Suppressor macrophage (primary cell): ENCODE results near the gene TTYH3.
"Not testable (repeated sequence)": the region's sequence is repeated elsewhere in the genome, so short reads cannot be mapped to it uniquely, and the experiment has no call there.

Source experiments
- DNase-seq, 4 experiments: peaks; one replicate each; pipeline ENCODE4 v3.0.0-alpha.2; 2020 to 2022

Gene TTYH3

DNA sequence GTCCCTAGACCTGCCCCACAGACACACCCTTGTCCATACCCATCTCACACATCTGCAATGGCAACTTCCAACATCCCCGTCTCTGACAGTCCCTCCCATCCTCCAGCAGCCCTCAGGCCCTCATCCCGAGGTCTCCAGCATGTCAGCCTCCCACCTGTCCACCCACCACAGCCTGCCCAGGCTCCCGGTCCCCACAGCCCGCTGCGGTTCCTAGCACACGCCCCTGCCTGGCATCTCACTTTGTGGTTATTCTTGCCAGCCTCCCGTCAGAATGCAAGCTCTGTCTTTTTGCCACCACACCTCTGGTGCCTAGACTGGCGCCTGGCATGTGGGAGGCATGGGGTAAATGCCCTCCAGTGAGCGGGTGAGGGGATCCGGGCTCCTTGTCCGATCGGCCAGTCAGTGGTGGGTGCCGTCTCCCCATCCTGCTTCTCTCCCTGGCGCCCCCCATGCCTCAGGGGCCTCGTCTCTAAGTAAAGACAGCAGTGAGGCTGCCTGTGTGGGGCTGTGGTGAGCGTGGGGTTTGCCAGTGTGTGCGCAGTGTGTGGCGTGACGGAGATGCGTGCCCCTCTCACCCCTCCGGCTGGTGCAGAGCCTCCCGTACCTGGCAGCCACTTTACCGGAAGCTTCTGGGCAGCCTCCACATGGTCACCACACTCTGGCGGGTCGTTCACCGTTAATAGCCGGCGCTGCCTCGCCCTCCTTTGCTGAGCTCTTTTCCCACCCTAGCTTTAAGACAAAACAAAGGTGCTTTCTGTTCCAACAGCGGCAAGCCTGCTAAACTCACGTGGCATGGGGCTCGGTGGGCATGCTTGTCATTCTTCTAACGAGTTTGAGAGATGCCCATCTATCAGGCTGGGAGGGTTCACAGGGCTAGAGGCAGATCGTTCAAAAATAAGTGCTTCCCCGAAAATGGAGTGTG is 28.5 kb upstream of the TTYH3 start:
- no peak for DNase-seq

DNA sequence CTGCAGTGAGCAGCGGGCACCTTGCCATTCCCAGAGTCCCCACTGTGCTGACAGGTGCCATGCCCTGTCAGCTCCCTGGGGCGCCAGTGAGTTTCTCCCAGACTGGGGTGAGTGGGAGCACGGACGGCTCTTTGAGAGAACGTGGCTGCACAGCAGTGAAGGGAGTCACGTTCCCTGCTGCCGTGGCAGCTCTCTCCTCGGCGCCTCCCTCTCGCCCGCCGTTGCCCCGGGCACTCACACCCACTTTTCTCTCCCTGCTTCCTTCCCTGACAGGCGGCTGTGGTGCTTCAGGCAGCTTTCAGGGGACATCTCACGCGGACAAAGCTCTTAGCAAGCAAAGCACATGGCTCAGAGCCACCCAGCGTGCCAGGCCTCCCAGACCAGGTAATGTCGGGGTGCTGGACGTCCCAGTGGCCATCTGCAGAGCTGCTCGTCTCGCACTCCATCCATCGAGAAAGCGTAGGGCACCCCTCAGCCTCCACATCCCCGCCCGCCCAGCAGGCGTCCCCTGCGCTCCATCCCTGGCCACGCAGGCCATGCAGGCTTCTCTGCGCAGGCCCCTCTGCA is 27.1 kb upstream of the TTYH3 start:
- DNase-seq, result no peak

DNA sequence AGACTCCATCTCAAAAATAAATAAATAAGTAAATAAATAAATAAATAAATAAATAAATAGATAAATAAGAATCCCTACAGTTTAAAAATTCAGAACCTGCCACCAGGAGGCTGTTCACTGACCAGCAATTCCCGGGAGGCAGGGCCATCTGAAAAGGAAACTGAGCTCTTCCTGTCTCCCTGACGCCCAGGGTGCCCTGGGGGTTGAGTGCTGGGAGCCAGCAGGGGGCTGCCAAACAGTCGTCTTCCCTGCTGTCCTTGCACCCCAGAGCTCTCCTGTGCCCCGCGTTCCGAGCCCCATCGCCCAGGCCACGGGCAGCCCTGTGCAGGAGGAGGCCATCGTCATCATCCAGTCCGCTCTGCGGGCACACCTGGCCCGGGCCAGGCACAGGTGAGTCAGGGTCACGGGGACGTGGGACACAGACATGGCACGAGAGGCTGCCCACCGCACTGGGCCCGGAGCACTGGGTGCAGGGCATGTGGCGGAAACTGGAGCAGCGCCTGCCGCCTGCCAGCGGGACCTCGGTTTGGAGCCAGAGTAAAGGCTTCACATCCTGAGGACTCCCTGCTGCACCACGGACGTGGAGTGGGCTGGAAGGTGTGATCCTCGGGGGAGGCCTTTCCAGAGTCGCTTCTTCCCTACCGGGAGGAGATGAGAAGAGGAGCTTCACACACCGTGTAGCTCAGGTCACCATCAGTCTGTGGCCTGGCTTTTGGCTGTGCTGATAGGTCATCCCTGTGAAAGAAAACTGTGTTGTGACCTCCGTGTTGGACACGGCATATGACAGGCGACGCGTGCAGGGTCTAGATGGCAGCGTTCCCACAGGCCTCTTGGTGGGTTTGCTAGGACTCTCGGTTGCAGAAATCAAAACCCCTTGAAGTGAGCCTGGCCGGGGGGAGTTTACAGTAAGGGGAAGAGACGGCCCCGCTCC is 25.9 kb upstream of the TTYH3 start:
- no peak for DNase-seq

DNA sequence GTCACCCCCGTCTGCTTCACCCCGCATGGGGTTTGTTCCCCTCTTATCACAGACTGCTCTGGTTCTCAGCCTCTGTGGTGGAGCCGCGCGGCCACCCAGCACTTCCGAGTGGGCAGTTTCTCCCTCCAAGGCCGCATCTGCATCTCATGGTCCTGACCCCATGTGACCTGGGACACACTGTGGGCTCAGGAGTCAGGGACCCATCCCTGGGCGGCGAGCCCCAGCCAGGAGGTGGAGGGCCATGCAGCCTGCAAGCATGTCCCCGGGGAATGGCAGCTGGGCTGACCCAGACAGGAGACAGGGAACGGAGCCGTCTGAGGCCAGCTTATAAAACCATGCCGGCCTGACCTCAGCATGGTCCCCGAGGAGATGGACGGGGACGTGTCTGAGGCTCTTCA is 25.2 kb upstream of the TTYH3 start:
- DNase-seq, result no peak

DNA sequence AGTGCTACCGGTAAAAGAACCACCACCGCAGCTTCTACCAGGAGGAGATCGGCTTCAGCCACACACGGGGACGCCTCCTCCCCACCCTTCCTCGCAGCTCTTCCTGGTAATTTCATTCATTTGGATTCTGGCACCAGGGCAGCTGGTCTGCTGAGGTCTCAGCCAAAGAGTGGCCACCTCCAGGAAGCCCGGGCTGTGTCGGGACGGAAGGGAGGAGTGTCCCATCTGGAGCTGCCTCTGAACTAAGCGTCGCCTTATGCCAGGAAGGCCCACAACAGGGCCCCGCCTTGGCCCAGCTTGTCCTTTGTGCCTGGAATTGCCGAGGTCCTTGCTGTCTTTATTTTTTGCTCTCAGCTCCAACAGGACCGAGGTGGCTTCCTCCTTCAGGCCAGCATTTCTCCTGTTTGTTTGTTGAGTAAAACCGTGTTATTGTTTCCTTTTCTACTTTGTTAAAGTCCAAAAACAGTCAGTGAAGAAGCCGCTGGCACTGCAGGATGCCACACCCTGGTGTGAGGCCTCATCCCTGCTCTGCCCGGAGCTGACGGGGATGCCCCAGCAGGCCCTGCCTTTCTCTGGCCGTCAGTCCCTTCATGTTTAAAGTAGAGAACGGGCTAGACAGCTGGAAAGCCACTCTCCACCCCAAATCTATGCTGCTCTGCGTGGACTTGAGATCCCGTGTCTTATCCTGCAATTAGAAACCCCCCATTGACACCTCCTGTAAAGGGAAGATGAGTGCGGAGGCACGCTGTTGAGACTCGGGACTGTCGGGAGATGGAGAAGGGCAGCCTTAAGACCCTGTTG is 24.5 kb upstream of the TTYH3 start:
- peak; percentile 38 to 67 (median 58) for DNase-seq

DNA sequence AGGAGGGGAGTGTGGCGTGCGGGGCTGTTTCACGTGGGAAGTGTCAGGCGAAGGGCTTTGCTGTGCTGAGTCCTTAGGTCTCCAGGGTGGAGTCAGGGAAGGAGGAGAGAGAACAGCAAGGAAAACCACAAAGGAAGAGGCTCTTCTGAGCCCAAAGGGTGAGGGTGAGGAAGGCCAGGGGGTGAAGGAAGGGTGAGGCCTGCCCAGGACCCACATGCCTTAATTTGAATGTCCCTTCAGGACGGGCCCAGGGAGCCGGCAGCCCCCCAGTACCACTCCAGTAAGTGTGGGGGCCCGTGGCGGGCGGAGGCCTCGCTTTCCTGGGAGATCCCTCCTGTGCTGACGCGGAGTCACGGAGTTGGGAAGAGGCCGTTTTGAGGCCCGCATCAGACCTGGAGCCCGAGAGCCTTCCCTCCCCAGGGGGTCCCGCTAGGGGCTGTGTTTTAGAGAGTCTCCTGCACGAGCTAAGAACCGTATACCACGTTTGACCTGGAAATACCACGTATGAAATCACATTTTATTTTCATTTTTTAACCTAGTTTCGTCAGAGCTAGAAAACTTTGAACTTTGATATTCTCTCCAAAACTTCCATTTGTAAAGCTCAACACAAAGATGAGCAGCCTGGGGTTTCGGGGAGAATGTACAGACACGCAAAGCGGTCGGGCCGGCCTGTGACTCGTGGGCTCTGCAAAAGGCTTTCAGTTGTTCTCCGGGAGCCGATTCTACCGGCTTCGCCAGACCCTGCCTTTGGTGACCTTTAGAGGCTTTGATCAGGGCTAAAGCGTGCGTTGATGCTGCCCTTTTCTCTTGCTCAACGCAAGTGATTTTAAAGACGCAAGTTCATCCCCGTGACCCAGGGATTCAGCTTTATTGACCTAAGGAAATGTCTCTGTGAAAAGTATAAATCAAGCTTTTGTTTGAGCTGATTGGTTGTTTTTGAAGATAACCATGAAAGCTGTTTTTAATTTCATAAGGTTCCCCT is 23.6 kb upstream of the TTYH3 start:
- peak; percentile 63 to 94 (median 82) for DNase-seq

DNA sequence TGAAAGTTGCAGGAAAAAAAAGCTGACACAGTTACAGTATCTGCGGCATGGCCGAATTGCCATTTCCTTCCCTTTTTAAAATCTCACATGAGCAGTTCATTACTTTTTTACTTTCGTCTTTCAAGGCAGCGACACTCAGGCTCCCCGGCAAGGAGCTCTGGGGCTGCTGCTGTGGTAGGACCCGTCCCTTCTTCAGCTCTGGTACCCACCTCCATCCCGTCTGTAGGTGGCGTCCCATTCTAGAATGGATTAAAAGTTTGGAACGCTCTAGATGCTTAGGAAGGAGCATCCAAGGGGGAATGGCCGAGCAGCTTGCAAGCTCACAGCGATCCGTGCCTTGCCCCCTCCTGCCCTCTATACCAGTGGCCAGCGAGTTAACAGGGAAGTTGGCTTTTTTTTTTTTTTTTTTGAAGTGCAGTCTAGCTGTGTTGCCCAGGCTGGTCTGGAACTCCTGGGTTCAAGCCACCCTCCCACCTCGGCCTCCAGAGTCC is 22.8 kb upstream of the TTYH3 start:
- DNase-seq, result peak; percentile 88 to 95 (median 91)

DNA sequence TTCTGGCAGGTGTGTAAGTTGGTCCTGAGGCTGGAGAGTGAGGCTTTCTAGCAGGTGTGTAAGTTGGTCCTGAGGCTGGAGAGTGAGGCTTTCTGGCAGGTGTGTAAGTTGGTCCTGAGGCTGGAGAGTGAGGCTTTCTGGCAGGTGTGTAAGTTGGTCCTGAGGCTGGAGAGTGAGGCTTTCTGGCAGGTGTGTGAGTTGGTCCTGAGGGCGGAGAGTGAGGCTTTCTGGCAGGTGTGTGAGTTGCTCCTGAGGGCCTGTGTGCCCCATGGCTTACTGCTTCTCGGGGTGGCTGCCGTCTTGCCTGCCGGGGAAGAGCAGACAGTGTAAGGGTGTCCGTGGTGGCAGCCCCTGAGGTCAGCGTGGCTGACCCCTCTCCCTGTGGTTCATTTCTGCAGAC is 22.1 kb upstream of the TTYH3 start:
- not testable (repeated sequence) for DNase-seq

DNA sequence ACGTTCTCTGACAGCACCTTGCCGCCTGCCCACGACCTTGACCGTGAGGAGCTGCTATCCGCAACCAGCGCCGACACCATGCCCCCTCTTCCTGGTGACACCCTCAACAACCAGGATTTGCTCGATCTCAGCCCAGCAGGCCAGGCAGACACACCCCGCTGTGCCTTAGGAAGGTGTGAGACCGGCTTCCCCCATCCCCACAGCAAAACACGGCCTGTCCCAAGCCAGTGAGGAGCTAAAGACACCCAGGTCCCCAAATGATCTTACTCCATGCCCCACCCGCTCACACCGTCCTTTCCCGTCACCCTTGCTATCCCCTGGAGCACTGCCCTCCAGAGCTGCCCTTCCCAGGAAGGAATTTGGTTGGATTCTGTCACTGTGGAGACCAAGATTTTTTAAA is 21.3 kb upstream of the TTYH3 start:
- no peak for DNase-seq

DNA sequence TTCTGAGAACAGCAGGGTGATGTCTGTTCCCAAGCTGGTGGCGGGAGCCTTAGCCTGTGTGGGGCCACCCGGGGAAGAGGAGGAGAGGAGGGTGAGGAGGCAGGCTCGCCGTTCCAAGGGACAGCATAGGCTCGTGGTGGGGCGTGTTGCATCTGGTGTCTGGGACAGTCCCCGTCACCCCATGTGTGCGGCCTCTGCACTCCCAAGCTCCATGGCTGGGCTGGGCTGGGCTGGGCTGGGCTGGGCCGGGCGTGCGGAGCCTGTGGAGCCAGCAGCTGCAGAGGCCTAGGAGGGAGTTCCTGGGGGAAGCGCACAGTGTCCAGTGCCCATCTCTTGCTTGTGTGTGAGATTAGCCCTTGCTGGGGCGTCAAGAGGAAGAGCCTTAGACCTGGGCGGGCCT is 20.9 kb upstream of the TTYH3 start:
- DNase-seq, result peak in 1 of 4 experiments; percentile 38

DNA sequence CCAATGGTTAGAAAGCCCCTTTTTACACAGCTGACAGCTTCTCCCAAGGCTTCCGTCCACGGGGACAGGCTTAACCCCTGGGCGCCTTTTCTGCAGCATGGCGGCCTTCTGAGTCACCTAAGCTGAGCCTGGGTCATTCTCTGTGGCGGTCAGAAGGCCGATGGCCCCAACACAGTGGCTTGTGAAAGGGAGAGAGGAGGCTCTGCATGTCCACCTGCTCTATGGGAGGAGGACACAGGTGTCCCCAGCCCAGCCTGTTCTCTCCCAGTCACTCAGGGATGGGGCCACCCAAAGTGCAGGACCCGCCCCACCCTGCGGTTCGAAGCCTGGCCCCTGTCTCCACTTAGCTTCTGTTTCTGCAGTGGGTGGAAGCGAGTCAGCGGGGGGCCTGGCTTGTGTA is 20.4 kb upstream of the TTYH3 start:
- DNase-seq, result peak in 2 of 4 experiments; percentile 29 to 45

DNA sequence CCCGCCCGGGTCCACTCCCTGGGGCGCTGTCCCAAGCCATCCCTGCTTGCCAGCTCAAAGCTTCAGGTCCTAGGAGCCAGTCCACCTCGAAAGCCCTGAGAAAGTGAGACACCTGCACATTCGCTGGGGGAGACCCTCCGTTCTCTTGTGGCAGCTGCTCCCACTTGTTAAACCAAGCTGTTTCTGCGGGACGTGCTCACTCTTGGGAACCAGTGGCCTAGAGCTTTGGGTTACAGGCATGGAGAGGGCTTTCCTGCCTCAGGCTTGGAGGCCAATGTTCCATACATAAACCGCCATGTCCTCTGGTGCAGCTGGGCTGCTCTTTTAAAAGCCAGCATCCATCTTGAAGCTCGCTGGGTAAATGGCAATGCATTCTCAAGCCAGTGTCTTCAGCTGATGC is 19.9 kb upstream of the TTYH3 start:
- DNase-seq, result no peak

DNA sequence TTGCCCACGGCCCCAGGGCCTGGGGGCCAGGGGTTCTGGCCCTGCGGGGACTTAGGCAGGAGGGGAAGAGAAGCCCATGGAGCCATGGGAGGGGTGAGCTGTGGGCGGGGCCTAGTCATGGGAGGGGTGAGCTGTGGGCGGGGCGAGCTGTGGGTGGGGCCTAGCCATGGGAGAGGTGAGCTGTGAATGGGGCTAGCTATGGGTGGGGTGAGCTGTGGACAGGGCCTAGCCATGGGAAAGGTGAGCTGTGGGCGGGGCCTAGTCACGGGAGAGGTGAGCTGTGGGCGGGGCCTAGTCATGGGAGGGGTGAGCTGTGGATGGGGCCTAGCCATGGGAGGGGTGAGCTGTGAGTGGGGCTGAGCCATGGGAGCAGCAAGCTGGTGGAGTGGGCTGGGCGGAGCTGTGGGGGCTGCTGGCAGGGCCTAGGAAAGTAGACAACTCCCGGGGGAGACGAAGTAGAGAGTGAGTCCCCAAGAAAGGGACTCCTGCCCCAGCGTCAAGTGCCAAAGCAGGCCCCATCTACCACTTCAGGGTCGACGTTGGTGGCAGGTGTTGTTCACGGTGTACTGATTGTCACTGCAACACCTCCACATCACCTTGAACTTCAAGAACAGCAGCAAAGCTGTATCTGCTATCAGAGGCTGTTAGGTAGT is 19.2 kb upstream of the TTYH3 start:
- no peak for DNase-seq

DNA sequence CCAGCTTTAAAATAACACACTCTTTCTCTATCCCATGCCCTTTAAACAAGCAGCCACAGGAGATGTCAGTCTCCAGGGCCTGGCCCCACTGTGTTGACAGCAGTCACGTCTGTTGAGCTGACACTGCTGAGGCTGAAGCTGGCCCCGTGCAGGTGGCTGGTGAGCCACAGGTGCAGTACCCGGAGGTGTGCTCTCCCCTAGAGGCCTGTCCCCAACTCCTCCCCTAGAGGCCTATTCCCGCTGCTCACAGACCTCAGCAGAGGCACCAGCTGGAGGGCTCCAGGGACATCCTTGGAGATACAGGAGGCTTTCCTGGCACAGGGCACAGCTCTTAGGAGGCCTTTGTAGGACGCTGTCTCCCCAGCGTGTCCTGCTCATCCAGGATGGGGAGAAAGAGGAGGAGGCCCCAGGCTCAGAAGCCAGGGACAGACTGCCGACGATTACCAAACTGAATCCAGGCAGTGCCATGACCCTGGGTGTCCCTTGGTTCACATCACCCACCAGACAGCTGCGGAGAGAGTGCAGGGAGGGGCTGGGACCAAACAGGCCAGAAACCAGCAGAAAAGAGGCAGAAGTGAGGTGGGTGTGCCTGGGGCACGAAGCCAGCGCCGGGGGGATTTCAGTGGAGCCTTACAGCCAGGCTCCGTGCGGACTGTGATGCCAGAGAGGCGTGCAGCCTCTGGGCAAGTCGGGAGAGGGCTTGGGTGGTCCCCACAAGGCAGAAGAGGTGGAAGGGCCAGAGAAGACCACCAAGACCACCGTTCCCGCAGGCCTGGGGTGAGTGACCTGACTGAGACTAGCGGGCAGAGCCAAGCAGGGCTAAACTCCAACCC is 18.5 kb upstream of the TTYH3 start:
- DNase-seq, result no peak

DNA sequence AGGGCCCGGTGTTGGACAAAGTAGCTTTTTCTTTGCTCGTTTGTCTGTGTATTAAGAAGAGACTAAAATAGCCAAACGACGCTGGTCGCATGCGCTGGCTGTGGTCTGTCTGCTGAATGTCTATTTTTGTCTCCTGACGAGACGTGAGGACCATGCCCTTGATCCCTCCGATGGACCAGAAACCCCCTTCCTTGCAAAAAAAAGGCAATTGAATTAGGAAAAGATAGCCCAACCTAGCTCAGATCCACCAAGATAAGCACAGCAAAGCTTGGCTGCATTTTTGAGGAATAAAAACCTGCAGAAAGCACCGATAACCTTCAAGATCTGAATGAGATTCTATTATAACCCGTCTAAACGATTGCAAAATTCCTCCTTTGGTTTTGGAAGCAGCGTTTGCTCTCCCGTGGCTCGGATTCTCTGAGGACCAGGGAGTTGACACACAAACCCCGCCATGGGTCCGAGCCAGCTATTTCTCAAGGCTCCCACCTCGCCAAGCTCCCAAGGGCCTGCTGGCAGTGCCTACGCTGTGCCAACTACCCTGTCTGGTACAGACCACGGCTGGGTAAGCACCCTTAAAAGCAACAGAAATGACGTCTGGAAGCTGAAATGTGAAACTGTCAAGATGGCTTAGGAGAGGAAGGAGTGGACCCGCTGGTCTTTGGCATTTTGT is 17.7 kb upstream of the TTYH3 start:
- DNase-seq, result peak; percentile 45 to 61 (median 48)

DNA sequence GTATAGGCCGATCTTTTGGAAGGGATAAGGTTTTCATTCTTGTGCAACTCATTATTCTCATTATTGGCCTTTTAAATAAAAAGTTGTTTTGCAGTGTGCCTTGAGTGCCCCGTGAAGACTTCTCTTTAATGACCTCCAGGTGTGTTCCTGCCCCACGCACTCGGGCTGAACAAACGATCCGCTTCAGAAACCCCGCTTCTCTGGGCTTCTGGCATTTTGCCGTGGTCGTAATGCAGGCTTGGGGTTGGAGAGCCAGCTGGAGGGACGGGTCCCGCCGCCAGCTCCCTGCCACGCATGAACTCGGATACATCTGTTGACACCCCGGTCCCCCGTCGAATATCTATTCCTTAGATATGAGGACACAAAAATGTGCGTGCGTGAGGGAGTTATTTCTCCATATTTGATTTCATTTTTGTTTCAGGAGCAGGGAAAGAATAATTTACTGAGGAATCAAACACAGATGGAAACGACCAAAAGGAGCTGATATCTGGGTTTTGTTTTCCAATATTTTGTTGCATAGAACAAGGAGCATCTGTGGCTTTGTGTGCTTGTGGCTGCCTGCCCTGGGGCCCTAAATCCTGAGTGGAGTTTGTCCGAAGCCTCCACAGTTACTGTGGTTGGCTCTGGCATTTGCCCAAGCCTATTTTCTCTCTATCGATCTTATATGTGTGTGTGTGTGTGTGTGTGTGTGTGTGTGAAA is 17.0 kb upstream of the TTYH3 start:
- DNase-seq, result no peak

DNA sequence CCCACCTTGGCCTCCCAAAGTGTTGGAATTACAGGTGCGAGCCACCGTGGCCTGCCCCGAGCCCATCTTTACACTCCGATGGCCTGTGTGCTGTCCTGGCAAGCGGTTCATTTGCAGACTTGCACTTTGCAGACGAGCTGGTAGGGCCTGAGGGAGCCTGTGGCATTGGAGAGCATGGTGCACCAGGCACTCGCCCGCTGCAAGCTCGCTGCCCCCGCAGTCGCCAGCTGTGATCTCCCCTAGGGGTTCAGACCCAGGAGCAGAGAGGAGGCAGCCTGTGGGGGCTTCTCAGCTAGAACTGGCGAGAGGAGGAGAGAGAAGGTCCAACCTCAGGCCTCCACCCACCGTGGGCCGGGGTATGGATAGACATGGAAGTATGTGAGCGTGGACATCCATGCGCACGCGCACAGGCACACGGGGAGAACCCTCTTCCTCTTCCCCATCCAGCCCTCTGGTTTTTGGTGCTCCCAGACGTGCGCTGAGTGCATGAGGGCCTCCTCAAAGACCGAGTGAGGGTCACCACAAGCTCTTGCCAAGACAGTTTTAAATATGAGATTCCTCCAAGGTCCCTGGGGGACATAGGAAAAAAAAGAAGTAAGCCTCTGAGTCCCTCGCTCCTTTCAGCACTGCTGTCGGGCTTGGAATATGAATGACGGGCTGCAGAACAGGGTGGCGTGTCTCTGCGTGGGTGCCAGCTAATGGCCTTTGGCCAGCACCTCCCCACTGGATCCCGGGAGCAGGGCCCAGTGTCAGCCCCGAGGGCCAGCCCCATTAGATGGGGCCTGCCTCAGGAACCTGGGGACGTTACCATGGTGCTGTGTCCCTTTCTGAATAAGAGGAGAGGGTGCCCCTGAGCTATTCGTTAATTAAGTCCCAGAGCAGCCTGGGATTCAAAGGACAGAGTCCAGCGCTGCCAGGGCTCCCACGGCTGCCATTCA is 15.1 kb upstream of the TTYH3 start:
- no peak for DNase-seq
